ENCODE measurements around the gene BORCS5.
"Not testable (repeated sequence)": the region's sequence is repeated elsewhere in the genome, so short reads cannot be mapped to it uniquely, and the experiment has no call there.

Gene BORCS5

GRCh38 chr12:12356896-12357718 lies at the start of gene BORCS5:
Gene BORCS5, plus strand, starts transcription at chr12:12357078. Its CDS starts 374 bp downstream, at chr12:12357452.
- DNase-seq: peak; percentile 98

DNA sequence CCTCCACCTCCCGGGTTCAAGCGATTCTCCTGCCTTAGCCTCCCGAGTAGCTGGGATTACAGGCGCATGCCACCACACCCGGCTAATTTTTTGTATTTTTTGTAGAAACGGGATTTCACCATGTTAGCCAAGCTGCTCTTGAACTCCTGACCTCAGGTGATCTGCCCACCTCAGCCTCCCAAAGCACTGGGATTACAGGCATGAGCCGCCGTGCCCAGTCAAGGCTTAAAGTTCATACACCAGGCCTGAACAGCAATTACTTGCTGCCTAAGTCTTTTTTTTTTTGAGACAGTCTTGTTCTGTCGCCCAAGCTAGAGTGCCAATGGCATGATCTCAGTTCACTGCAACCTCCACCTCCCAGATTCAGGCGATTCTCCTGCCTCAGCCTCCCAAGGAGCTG lies 46.2 kb upstream of the BORCS5 start:
- not testable (repeated sequence) for DNase-seq

DNA sequence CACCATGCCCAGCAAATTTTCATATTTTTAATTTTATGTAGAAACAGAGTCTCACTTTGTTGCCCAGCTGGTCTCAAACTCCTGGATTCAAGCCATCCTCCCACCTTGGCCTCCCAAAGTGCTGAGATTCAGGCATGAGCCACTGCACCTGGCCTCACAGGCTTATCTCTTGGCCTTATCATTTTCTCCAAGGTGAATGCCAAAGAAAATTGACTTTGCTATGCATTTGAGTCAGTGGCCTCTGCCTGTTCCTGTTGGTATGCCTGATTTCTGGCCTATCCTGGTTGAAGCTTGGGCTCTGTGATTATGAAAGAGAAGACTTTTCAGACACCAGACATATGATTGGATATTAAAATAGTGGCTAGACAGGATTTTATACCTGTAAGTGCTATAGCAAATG lies 41.0 kb upstream of the BORCS5 start:
- no peak for DNase-seq

GRCh38 chr12:12319451-12320183 lies 37.3 kb upstream of the BORCS5 start:
- DNase-seq: no peak

DNA sequence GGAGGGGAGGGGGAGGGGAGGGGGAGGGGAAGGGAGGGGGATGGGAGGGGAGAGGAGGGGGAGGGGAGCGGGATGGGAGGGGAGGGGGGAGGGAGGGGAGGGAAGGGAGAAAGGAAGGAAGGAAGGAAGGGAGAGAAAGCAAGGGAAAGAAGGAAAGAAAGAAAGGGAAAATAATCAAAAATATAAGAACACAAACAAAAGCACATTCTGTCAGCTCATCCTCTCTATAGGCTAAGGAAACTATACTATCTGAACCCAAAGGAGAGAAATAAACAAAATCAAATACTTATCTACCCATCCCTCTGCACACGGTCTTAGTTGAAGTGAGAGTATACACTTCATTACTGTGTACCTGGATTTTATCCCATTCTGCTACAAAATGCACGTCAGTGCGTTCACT lies 33.8 kb upstream of the BORCS5 start:
- DNase-seq: no peak

- no peak for DNase-seq
Observed at GRCh38 chr12:12323591-12323990, 33.3 kb upstream of the BORCS5 start.

- DNase-seq: no peak
Observed at GRCh38 chr12:12326262-12326661, 30.6 kb upstream of the BORCS5 start.

- peak; percentile 65 for DNase-seq
Observed at GRCh38 chr12:12327802-12328201, 29.1 kb upstream of the BORCS5 start.

- no peak for DNase-seq
Observed at GRCh38 chr12:12331244-12331771, 25.6 kb upstream of the BORCS5 start.

DNA sequence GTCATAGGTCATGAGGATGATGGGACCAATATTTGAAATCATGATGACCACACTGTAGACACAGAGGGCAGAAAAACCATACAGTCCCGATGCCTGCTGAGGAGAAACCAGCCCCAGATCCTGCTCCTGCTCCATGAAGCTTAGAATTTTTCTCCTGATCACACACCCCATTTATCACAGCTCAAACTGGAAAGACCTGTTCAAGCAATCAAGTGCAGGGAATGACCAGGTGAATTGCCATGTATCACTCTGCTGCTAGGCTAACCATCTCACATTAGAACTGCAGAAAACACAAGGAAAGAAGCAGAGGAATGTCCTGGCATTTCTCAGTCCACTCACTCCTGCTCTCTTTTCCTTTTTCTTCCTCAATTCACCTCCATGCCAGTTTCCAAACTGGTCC lies 25.0 kb upstream of the BORCS5 start:
- no peak for DNase-seq

DNA sequence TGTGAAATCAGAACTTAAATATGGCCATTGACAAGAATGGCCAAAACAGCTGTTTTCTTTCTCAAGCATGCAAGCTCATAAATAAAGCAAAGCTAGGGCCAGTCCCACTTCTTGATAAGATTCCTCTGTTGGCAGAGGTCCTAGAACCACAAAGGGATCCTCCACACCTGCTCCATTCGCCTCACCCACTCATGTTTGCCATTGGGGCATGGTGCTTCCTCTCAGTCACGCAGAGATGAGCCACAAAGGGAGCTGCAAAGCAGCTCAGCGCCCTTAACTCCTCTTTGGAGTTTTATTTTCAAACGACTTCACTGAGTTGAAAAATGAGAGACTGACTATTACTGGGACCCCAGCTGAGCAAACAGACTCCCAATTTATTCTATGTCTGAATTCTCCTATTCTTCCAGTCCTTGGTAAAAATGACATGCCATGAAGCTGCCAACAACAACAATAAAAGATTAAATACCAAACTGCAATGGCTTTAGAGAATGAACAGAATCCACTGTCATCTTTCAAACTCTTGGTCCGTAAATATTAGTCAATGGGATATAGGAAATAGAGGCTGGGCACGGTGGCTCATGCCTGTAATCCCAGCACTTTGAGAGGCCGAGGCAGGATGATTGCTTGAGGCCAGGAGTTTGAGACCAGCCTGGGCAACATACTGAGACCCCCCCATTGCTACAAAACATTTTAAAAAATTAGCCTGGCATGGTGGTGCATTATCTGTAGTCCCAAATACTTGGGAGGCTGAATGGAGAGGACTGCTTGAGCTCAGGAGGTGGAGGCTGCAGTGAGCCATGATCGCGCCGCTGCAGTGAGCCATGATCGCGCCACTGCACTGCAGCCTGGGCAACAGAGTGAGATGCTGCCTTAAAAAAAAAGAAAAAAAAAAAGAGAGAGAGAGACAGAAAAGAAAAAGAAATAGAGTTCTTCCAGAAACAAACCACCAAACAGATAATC lies 23.2 kb upstream of the BORCS5 start:
- DNase-seq: no peak

GRCh38 chr12:12334367-12335040 lies 22.4 kb upstream of the BORCS5 start:
- peak; percentile 66 for DNase-seq

DNA sequence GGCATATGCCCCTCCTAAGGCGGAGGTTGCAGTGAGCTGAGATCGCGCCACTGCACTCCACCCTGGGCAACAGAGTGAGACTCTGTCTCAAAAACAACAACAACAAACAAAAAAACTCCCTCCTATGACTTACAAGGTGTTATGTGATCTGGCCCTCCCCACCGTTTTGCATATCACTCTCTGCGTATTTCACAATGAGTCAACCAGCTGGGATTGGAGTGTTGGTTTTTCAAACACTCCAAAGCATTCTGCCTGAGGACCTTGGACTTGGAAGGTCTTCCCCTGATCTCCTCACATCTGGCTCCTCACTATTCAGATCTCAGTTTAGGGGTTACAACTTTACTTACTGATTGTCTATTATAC lies 20.8 kb upstream of the BORCS5 start:
- no peak for DNase-seq

DNA sequence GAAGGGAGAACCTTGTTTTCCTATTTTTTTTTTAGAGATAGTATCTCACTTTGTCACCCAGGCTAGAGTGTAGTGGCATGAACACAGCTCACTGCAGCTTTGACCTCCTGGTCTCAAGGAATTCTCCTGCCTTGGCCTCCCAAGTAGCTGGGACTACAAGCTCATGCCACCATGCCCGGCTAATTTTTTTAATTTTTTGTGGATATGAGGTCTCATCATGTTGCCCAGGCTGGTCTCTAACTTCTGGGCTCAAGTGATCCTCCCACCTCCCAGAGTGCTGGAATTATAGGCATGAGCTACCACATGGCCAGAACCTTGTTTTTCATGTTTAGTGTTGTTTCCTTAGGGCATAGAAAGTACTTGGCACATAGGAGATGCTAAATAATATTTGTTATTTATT lies 20.4 kb upstream of the BORCS5 start:
- DNase-seq: no peak

DNA sequence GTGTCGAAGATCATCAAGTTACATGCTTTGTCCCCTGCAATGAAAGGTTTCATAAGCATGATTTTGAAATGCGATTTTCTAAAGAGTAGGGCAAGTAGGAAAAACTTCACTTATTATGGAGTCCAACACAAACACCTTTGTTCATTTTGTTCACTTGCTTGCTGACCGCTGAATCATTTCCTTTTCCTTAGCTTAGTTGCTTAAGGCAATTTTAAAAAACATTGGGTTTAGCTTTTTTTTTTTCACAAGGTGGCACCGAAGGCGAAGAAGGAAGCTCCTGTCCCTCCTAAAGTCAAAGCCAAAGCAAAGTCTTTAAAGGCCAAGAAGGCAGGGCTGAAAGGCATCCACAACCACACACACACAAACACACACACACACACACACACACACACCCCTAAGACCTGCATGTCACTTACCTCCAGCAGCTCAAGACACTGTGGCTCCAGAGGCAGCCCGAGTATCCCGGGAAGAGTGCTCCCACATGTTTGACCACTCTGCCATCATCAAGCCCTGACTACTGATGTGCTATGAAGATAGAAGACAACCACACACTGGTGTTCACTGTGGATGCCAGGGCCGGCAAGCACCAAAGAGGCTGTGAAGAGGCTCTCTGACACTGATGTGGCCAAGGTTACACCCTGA lies 18.2 kb upstream of the BORCS5 start:
- DNase-seq: no peak

DNA sequence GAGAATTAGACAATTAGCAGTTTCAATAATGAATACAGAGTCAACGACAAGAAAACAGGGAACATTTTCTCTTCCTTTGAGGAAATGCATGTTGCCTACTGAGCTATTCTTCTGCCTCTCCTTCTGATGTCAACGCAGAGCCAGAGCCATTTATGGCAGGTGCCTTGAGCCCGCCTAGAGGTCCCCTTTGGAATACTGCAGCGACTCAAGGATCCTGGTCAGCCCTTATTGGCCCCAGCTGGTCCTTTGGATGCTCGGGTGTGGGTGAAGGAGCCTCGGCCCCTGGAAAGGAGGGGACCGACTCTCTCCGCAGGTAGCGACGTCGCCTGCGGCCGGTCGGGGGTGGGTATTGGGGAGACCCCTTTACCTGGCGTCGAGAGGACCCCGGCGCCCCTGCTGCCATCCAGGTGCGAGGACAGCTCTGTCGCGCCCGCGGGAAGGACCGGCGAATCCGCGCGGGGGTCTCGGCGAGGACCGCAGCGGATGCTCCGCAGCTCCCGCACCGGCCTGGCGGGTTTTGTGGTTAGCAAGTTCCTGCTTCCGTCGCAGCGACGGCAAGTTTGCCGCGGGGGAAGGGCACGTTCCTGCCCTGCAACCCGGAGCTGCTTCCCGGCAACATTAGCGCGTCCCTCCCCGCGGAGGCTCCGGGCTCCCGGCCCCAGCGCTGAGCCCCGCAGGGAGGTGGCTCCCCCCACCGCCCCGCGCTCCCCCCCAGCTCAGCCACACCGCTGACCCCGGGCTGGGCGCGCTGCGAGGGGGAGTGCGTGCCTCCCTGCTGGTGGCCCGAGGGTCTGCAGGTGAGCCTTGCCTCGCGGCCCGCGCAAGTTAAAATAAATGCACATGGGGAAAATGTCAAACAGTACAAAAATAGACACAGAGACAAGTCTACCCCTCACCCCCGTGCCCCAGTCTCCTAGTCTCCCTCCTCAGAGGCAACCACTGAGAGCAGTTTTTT lies 6.9 kb upstream of the BORCS5 start, which contains the start of gene MANSC1:
Gene MANSC1 (minus strand): TSS at position 532 of the 955 bp plus-strand sequence. CDS start 6,928 bp downstream, outside the sequence.
- peak; percentile 61 for DNase-seq

DNA sequence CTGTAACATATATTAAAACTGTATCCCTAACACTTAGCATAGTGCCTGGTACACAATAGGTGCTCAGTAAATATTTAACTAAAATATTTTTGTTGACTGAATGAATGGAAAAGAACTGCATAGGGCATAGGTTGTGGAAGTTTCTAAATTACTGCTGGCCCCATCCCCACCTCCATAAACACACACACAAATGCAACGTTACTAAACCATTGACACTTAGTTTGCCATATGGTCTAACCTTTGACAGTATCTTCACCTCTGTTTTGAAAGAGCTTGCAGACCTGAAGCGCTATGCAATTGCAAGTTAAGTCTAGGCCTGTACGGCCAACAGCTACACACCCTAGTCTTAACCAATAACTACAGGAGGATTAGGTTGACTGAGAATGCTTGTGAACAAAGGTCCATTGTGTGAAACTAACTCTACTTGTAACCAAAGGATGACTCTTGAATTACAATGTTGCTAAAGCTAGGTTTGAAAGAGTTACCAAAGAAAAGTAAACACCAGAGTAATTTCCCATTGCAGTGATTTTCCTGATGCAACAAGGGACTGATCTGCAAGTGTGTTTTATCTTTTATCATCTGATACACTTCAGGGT lies 5.9 kb upstream of the BORCS5 start:
- no peak for DNase-seq

DNA sequence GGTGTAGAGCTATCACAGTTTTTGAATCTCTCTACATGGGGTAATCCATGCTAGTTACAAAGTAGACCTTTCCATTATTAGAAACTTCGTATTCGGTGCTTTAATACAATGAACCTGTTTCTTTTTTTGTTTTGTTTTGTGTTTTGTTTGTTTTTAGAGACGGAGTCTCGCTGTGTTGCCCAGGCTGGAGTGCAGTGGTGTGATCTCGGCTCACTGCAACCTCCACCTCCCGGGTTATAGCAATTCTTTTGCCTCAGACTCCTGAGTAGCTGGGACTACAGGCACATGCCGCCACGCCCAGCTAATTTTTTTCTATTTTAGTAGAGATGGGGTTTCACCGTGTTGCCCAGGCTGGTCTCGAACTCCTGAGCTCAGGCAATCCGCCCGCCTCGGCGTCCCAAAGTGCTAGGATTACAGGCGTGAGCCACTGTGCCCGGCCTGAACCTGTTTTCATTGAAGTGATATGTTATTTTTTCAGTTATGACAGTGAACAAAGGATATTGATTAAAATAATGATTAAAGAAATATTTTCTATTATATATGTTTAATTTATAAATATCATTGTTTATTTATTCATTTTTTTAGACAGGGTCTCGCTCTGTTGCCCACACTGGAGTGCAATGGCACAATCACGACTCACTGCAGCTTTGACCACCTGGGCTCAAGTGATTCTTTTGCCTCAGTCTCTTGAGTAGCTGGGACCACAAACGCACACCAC lies 5.3 kb upstream of the BORCS5 start:
- not testable (repeated sequence) for DNase-seq

DNA sequence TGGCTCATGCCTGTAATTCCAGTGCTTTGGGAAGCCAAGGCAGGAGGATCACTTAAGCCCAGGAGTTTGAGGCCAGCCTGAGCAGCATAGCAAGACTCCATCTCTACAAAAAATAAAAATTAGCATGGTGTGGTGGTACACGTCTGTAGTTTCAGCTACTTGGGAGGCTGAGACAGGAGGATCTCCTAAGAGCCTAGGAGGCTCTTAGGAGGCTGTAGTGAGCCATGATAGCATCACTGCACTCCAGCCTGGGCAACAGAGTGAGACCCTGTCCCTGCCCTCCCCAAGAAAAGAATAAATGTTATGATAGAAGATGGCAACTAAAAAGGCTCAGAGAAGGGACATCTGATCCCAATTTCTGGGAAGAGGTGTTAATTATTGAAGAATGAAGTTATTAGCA lies 3.6 kb upstream of the BORCS5 start:
- no peak for DNase-seq

Measured in CD4-positive, alpha-beta T cell treated with Interleukin-21 for 1 hour (primary cell).